ENCODE data around the gene INSYN2B.
"Not testable (repeated sequence)": the region's sequence is repeated elsewhere in the genome, so short reads cannot be mapped to it uniquely, and the experiment has no call there.

INSYN2B gene

GRCh38 chr5:169836835-169837536 is 143.3 kb downstream of the INSYN2B start:
- no peak for DNase-seq (ENCODE audit: extremely low read depth, low read depth)
- no peak for TF ChIP-seq CTCF (IDR thresholded peaks at IDR 0.05; ENCODE audit: low read depth, low read length)

- DNase-seq (ENCODE audit: extremely low read depth, low read depth) = not testable (repeated sequence)
Observed at GRCh38 chr5:169834540-169834939, 145.8 kb downstream of the INSYN2B start.

GRCh38 chr5:169833681-169834292 is 146.5 kb downstream of the INSYN2B start:
- peak; percentile 22 for DNase-seq (ENCODE audit: extremely low read depth, low read depth)

- TF ChIP-seq CTCF (IDR thresholded peaks at IDR 0.05; ENCODE audit: low read depth, low read length) = no peak
Observed at GRCh38 chr5:169832845-169833244, 147.4 kb downstream of the INSYN2B start.

GRCh38 chr5:169832304-169832703 is 148.0 kb downstream of the INSYN2B start:
- DNase-seq (ENCODE audit: extremely low read depth, low read depth) = no peak
- TF ChIP-seq CTCF (IDR thresholded peaks at IDR 0.05; ENCODE audit: low read depth, low read length) = no peak

More at GRCh38 chr5:169832845-169833244, 147.4 kb downstream of the INSYN2B start:
- no peak for DNase-seq (ENCODE audit: extremely low read depth, low read depth)

GRCh38 chr5:169831331-169831730 is 149.0 kb downstream of the INSYN2B start:
- no peak for TF ChIP-seq CTCF (IDR thresholded peaks at IDR 0.05; ENCODE audit: low read depth, low read length)
- DNase-seq (ENCODE audit: extremely low read depth, low read depth) = no peak

- no peak for TF ChIP-seq CTCF (IDR thresholded peaks at IDR 0.05; ENCODE audit: low read depth, low read length)
- no peak for DNase-seq (ENCODE audit: extremely low read depth, low read depth)
Observed at GRCh38 chr5:169828385-169828784, 151.9 kb downstream of the INSYN2B start.

- no peak for TF ChIP-seq CTCF (IDR thresholded peaks at IDR 0.05; ENCODE audit: low read depth, low read length)
- no peak for DNase-seq (ENCODE audit: extremely low read depth, low read depth)
Observed at GRCh38 chr5:169827769-169828168, 152.5 kb downstream of the INSYN2B start.
